Calu3 (cell line): ENCODE measurements around the gene RELB. TPM values are rescaled to one million over a fixed set of nuclear protein-coding genes. Genes with fewer than 3 reads are reported as not detected.

Experiments
- BruUV-seq: library from RNA; stranded (reverse); fragments of 400-500 nt; replicated peaks from 2 replicates; lab custom pipeline; 2021; lab: Mats Ljungman, UMichigan
- CTCF ChIA-PET: fragments of 300-600 bp; sonication (Branson Sonifier 250); formaldehyde crosslinking; loops from one replicate; lab custom pipeline; 2022; ENCODE audit warnings: antibody characterized with exemption; lab: Charles Lee
- DNase-seq: peaks from one replicate; pipeline ENCODE4 v3.0.0; 2022
- H3K27ac Mint-ChIP-seq: one replicate; pipeline ENCODE4 v1.8.0; 2022; ENCODE audit warnings: mixed read lengths; ENCODE audit not compliant: unreplicated experiment
- H3K27me3 Mint-ChIP-seq: one replicate; pipeline ENCODE4 v1.8.0; 2022; ENCODE audit warnings: mixed read lengths; ENCODE audit not compliant: unreplicated experiment
- H3K36me3 Mint-ChIP-seq: one replicate; pipeline ENCODE4 v1.8.0; 2022; ENCODE audit warnings: mild to moderate bottlenecking, moderate library complexity, mixed read lengths; ENCODE audit not compliant: insufficient read depth, unreplicated experiment
- H3K4me1 Mint-ChIP-seq: one replicate; pipeline ENCODE4 v1.8.0; 2022; ENCODE audit warnings: mild to moderate bottlenecking, low read depth, mixed read lengths; ENCODE audit not compliant: unreplicated experiment
- H3K4me3 Mint-ChIP-seq: one replicate; pipeline ENCODE4 v1.8.0; 2022; ENCODE audit warnings: mild to moderate bottlenecking, low read depth, moderate library complexity, mixed read lengths; ENCODE audit not compliant: unreplicated experiment
- H3K9me3 Mint-ChIP-seq: one replicate; pipeline ENCODE4 v1.8.0; 2022; ENCODE audit warnings: low read depth, mixed read lengths; ENCODE audit not compliant: unreplicated experiment
- CTCF ChIP-seq: fragments of 200-600 bp; IDR thresholded peaks from one replicate; pipeline ENCODE4 v1.8.0; 2022; ENCODE audit warnings: antibody characterized with exemption; ENCODE audit not compliant: unreplicated experiment
- intact Hi-C: fragments of 100-400 bp; cut with micrococcal nuclease; formaldehyde crosslinking; loops from one replicate; pipeline ENCODE4 v1.10.0; 2022; ENCODE audit not compliant: unreplicated experiment
- total RNA-seq: library from RNA; stranded (reverse); gene quantifications from 2 replicates; pipeline ENCODE4 v1.2.3, GENCODE V29; 2022

Gene RELB
- total RNA-seq, 1 experiment from 2014 or later = 44.5 TPM

GRCh38 chr19:44955505-44956439 lies 45.5 kb upstream of the RELB start:
- Mint-ChIP-seq H3K9me3 (no peaks in the 10 kb centered on the region), H3K36me3 (peaks cover 28% of the 10 kb centered on the region), H3K27ac (peak overlapping the region; percentile 43), H3K4me3 (peak overlapping the region; percentile 88), H3K27me3 (no peaks in the 10 kb centered on the region), H3K4me1 (peaks cover 16% of the 10 kb centered on the region)
- intact Hi-C loops = no loop called here
- DNase-seq = no peak
- TSS peak; percentile 50 for BruUV-seq
- no peak for TF ChIP-seq CTCF
- CTCF ChIA-PET = interaction anchor here (1.5 kb wide), 1 partner anchor 232 kb away, joined by 3 read pairs; no protein-coding TSS in a partner anchor

GRCh38 chr19:44957526-44957925 lies 43.7 kb upstream of the RELB start:
- Mint-ChIP-seq H3K27me3 (no peaks in the 10 kb centered on the region), H3K4me3 (peak overlapping the region; percentile 88), H3K4me1 (peaks cover 16% of the 10 kb centered on the region), H3K9me3 (no peaks in the 10 kb centered on the region), H3K36me3 (peaks cover 34% of the 10 kb centered on the region), H3K27ac (no peak overlapping the region)
- DNase-seq = no peak
- no peak for TF ChIP-seq CTCF
- no TSS peak for BruUV-seq
- intact Hi-C loops = no loop called here
- CTCF ChIA-PET = interaction anchor here (0.6 kb wide), 1 partner anchor 23 kb away, joined by 5 read pairs; no protein-coding TSS in a partner anchor

- Mint-ChIP-seq H3K4me1 (peaks cover 16% of the 10 kb centered on the region), H3K9me3 (no peaks in the 10 kb centered on the region), H3K36me3 (peaks cover 39% of the 10 kb centered on the region), H3K27ac (no peak overlapping the region), H3K27me3 (no peaks in the 10 kb centered on the region), H3K4me3 (no peak overlapping the region)
- intact Hi-C loops = no loop called here
- no TSS peak for BruUV-seq
- no peak for DNase-seq
- TF ChIP-seq CTCF = no peak
- CTCF ChIA-PET = no interaction called here
Measured at GRCh38 chr19:44958090-44958489, 43.2 kb upstream of the RELB start.

GRCh38 chr19:44959691-44960090 lies 41.6 kb upstream of the RELB start:
- H3K27ac Mint-ChIP-seq = no peak overlapping the region
- no peak for DNase-seq
- H3K4me3 Mint-ChIP-seq = no peak overlapping the region

More at GRCh38 chr19:44959691-44960090, 41.6 kb upstream of the RELB start:
- no peak for TF ChIP-seq CTCF
- H3K9me3 Mint-ChIP-seq = no peaks in the 10 kb centered on the region
- no TSS peak for BruUV-seq
- CTCF ChIA-PET = no interaction called here
- no peaks in the 10 kb centered on the region for H3K27me3 Mint-ChIP-seq
- peaks cover 16% of the 10 kb centered on the region for H3K4me1 Mint-ChIP-seq
- H3K36me3 Mint-ChIP-seq = peaks cover 38% of the 10 kb centered on the region
- intact Hi-C loops = no loop called here
